ENCODE data around the gene C1QTNF4.
"Not testable (repeated sequence)": the region's sequence is repeated elsewhere in the genome, so short reads cannot be mapped to it uniquely, and the experiment has no call there.

C1QTNF4 gene

DNA sequence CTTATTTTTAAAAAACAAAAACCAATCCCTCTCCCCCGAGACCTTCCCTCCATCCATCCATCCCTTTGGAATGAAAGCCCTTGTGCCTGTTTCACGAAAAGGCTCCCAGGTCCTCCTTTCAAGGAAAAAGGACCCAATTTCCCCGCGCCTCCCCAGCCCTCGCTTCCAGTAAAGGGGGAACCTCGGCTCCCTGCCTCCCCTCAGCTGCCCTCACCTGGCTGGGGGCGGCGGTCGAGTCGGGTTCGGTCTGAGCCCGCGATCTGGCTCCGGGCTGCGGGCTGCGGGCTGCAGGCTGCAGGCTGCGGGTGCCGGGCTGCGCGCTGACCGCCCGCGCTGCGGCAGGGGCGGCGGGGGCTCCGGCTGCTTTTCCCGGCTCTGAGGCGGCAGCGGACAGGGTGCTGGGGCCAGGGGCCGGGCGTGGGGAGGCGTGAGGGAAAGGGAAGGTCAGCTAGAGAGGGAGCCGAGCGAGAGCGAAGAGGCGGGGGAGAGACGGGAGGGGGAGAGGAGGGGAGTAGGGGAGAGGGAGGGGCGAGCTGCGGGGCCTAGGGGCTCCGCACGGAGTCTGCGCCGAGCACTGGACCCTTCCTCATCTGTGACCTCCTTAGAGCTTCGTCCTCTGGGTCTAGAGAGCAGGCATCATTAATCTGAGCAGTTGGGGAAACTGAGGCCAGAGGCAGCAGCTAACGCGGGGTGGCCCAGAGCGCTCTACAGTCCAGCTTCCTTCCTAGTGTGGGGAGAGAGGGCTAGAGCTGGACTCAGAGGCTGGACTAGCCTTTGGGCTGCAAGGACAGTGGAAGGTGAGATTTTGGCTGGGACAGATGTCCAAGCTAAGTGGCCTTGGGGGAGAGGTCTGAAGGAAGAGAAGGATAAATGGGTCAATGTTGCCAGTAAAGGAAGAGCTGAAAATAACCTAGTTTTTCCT, at the start of gene C1QTNF4:
TSS of gene C1QTNF4 (minus strand) at position 478 of the 922 bp plus-strand sequence. CDS start 3,601 bp downstream, outside the sequence.
- no peak for DNase-seq (ENCODE audit: low read depth in 2 of 2, low spot score in 1 of 2)

DNA sequence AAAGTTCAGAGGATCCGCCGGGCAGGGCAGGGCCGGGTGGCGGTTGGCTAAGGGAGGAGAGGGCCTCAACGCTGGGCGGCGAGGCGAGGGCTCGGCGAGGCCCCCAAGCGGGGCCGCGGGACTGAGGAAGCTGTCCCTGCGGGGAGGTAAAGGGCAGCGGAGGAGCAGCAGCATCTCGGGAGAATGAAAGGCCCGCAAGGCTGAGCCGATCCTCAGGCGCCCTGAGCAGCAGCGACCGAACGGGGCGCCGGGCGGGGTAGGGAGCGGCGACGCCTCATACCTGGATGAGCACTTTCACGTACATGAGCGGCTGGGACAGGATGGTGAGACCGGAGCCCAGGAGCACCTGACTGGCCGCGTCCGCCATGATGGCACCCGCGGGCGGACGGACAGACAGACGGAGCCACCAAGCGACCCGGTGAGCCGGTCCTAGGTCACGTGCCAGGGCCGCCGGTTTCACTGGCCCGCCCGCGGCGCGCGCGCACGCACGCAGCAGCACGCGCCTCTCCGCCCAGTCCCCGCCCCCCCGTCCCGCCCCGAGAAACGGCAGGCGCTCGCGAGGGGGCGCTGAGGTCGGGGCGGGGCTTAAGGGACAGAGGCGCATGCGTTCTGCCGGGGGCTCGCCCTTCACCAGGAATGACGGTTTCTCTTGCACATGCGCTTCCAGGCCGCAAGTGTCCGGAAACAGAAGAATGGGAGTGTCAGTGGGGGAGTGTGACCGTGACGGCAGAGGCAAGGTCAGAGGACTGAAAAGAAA, 48.1 kb upstream of the C1QTNF4 start, which contains the start of gene MTCH2:
TSS of gene MTCH2 (minus strand) at position 461 of the 757 bp plus-strand sequence. CDS start at position 367, 94 bp downstream.
- peak; percentile 91 to 92 for DNase-seq (ENCODE audit: low read depth in 2 of 2, low spot score in 1 of 2)

- no peak for DNase-seq (ENCODE audit: low read depth in 2 of 2, low spot score in 1 of 2)
Observed at GRCh38 chr11:47641600-47642098, 47.4 kb upstream of the C1QTNF4 start.

DNA sequence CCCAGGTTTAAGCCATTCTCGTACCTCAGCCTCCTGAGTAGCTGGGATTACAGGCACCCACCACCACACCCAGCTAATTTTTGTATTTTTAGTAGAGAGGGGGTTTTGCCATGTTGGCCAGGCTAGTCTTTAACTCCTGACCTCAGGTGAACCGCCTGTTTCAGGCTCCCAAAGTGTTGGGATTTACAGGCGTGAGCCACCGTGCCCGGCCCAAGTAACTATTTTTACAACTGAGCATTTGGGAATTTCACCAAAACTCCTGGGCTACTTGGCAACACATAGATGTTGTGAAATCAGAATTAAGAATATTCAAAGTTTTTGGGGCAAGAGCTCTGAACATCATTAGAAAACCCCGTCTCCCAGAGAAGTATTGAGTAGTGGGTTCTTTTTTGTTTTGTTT, 46.3 kb upstream of the C1QTNF4 start:
- not testable (repeated sequence) for DNase-seq (ENCODE audit: low read depth in 2 of 2, low spot score in 1 of 2)

GRCh38 chr11:47636331-47636730, 42.1 kb upstream of the C1QTNF4 start:
- not testable (repeated sequence) for DNase-seq (ENCODE audit: low read depth in 2 of 2, low spot score in 1 of 2)

GRCh38 chr11:47631473-47631872, 37.3 kb upstream of the C1QTNF4 start:
- DNase-seq (ENCODE audit: low read depth in 2 of 2, low spot score in 1 of 2) = no peak

GRCh38 chr11:47628026-47628425, 33.8 kb upstream of the C1QTNF4 start:
- no peak for DNase-seq (ENCODE audit: low read depth in 2 of 2, low spot score in 1 of 2)

DNA sequence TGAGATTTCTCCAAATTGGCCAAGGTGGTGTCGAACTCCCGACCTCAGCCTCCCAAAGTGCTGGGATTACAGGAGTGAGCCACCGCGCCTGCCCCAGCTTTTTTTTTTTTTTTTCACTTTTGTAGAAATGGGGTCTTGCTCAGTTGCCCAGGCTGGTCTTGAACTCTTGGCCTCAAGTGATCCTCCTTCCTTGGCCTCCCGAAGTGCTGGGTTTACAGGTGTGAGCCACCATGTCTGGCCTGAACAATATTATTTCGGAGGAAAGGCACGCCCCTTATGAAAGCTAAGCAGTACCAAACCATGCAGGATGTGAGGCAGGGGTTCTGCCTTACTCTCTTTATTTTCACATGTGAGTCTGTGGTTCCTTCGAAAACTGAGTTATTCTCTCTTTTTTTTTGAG, 32.0 kb upstream of the C1QTNF4 start:
- no peak for DNase-seq (ENCODE audit: low read depth in 2 of 2, low spot score in 1 of 2)

DNA sequence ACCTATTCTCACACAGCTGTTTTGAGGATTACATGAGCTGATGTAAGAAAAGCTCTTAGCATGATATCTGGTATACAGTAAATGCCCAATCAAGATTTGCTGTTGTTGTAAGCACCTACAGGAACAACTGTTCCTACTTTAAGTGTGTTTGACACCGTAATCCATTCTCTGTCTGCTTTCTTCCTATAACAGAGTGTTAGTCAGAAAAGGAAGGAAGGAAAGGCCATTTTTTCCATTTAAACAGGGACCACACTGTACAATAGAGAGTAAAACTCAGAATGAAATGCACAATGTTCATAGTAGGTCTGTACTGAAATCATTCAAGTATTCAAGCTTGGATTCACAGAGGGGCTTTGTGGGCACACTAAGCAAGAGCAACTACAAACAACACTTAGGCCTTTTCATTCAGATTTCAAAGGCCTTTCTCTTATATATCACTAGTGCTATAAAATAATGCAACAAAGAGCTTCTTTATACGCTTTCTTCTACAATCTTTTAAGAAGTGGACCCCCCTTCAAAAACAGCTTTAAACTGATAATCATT, 26.7 kb upstream of the C1QTNF4 start:
- no peak for DNase-seq (ENCODE audit: low read depth in 2 of 2, low spot score in 1 of 2)

GRCh38 chr11:47617417-47617809, 23.2 kb upstream of the C1QTNF4 start:
- no peak for DNase-seq (ENCODE audit: low read depth in 2 of 2, low spot score in 1 of 2)

- no peak for DNase-seq (ENCODE audit: low read depth in 2 of 2, low spot score in 1 of 2)
Observed at GRCh38 chr11:47616726-47617416, 22.7 kb upstream of the C1QTNF4 start.

DNA sequence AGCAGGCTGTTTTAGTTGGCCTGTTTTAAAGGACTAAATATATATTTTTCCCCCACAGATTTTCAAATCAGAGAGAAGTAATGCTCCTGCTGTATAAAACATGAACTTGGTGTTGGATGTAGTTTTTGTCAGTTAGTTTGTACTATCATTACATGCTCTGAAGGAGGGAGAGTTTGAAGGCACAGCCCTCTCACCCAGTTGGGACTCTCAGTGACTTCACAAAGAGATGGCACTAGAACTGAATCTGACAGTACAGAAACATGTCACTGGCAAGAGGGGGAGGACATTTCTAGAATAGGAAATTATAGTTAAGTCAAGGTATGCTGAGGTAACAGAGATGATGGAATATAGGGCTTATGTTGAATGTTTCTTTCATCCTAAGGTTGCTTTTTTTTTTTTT, 21.0 kb upstream of the C1QTNF4 start:
- DNase-seq (ENCODE audit: low read depth in 2 of 2, low spot score in 1 of 2) = no peak

DNA sequence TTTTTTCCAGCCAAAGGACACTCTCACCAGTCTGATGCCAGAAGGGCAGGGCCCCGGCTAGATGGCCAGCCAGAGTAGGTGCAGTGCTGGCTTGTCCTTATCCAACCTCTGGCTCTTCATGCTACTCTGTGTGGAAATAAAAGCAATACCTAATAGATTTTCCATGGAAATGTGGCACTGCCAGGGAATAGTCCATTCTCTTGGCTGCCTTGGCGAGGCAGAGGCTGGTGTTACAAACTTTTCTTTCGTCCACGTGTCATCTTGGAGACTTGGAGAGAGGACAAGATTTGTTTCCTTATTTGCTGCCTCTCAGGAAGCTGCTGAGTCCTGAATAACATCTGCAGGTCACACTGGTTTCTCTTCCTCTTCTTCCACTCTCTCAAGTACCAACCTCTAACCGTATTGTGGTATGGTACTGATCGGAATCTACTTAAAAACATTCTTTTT, 17.2 kb upstream of the C1QTNF4 start:
- no peak for DNase-seq (ENCODE audit: low read depth in 2 of 2, low spot score in 1 of 2)

- DNase-seq (ENCODE audit: low read depth in 2 of 2, low spot score in 1 of 2) = no peak
Observed at GRCh38 chr11:47609675-47610074, 15.5 kb upstream of the C1QTNF4 start.

DNA sequence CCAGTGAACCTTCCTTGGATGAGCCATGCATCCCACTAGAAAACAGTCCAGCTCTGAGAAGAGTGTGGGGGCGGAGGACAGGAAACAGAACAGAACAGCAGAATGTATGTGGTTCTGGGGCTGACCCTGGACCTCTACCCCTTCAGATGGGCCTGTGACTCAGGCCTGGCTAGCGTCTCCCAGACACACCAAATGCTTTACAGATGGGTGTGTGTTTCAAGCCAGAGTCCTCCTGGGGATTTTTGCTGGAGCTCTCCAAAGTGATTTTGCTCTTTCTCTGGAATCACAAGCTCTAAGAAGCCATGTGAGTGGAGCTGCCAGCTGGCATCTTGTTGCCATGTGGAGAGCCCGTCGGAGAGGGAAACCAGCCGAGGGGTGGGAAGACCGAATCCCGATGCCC, 13.2 kb upstream of the C1QTNF4 start:
- no peak for DNase-seq (ENCODE audit: low read depth in 2 of 2, low spot score in 1 of 2)

DNA sequence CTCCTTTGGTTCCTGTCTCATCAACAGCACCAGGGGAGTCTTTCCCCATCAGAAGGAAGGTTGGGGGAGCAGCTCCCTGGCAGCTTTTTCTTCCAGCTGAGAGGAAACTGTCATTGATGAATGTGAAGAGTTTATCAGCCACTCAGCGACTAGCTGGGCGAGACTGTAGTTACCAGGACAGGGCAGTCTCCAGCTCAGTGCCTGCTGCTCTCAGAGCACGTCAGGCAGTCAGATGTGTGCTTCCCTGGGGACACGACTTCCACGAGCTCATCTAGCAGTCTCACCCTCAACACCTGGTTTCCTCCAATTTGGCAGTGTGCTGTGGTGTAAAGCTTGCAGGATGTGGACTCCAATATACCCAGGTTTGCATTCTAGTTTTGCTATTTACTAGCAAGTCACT, 12.5 kb upstream of the C1QTNF4 start:
- no peak for DNase-seq (ENCODE audit: low read depth in 2 of 2, low spot score in 1 of 2)

DNA sequence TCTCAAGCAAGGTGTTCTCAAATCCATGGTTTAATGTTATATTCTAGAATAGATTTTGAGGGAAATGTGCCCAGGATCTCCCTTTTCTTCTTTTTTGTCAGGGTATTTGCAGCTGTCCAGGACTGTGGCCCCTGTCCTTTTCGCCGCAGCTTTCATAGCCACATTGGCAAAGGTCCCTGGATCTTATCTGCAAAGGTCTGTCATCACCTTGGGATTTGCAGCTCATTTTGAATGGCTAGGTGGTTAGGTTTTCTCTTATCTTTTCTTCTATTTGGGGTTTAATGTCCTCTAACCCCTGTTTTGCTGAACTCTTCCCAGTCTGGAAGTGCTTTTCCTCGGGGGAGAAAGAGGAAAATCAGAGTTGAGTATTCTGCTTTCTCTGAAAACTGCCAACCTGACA, 11.7 kb upstream of the C1QTNF4 start:
- DNase-seq (ENCODE audit: low read depth in 2 of 2, low spot score in 1 of 2) = no peak

DNA sequence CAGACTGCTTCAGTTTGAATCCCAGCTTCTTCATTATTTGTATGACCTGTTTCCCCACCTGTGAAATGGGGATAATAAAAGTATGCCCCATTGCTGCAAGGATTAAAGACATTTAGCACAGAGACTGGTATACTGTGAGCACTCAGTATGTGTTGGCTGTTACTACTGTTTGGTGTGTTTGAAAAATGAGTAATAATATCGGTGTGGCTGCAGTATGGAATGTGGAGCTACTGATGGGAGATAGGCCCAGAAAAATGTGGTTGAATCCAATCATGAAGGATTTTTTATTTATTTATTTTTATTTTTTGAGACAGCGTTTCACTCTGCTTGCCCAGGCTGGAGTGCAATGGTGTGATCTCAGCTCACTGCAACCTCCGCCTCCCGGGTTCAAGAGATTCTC, 9.1 kb upstream of the C1QTNF4 start:
- no peak for DNase-seq (ENCODE audit: low read depth in 2 of 2, low spot score in 1 of 2)

DNA sequence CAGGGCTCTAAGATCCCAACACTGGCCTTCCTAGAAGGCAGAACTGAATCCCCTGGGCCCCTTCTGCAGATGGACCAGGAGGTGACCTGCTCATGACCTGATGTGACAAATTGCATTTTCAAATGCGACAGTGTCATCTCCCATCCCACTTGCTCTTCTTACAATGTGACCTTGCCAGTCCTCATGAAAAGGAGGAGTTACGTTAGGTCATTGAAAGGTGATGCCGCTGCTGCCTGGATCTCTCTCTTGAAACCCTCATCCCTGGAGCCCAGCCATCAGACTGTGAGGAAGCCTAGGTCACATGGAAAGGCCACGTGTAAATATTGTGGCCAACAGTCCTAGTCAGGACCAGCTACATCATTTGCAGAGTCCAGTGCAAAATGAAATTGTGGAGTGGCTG, 5.7 kb upstream of the C1QTNF4 start:
- DNase-seq (ENCODE audit: low read depth in 2 of 2, low spot score in 1 of 2) = no peak

- DNase-seq (ENCODE audit: low read depth in 2 of 2, low spot score in 1 of 2) = no peak
Observed at GRCh38 chr11:47595967-47596366, 1.8 kb upstream of the C1QTNF4 start.

- no peak for DNase-seq (ENCODE audit: low read depth in 2 of 2, low spot score in 1 of 2)
Observed at GRCh38 chr11:47595029-47595428, 818 bp upstream of the C1QTNF4 start.
